Suppressor macrophage (primary cell): ENCODE data around the gene GLB1L3.
"Not testable (repeated sequence)": the region's sequence is repeated elsewhere in the genome, so short reads cannot be mapped to it uniquely, and the experiment has no call there.

Experiments
- DNase-seq, 4 experiments: peaks; one replicate each; pipeline ENCODE4 v3.0.0-alpha.2; 2020 to 2022

The GLB1L3 gene

DNA sequence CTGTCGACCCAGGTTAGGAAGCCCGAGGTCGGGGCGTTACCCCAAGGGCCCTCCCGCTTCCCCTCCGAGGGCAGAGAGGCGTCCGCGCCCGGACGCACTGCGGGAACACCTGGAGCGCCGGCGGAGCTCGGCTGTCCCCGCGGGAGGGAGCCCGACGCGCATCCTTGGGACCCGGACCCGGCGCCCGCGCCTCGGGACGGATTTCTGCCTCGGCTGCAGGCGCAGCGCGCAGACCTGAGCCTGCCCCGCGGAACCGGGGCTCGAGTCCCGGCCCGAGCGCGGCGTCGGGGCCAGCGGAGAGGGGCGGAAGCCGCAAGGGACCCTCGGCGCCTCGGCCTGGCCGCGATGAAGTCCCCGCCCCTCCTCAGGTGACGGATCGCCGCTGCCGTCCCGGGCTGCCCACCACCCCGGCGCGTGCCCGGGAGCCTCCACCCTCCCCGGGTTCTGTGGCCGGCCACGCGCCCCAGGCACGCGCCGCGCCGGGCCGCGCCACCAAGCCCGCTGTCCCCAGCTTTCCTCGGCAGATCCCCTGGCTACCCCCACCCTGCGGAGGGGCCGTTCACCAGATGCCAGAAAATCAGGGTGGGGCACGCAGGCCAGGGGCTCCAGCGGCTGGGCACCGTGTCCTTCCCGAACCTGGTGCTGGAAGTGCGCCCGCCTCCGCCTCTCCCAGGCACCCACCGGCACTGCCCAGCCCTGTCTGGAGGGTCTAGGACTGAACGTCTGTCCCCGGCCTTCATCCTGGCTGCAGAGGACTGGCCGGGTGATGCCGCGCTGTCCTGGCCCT is 410 bp downstream of the GLB1L3 start:
- no peak for DNase-seq

DNA sequence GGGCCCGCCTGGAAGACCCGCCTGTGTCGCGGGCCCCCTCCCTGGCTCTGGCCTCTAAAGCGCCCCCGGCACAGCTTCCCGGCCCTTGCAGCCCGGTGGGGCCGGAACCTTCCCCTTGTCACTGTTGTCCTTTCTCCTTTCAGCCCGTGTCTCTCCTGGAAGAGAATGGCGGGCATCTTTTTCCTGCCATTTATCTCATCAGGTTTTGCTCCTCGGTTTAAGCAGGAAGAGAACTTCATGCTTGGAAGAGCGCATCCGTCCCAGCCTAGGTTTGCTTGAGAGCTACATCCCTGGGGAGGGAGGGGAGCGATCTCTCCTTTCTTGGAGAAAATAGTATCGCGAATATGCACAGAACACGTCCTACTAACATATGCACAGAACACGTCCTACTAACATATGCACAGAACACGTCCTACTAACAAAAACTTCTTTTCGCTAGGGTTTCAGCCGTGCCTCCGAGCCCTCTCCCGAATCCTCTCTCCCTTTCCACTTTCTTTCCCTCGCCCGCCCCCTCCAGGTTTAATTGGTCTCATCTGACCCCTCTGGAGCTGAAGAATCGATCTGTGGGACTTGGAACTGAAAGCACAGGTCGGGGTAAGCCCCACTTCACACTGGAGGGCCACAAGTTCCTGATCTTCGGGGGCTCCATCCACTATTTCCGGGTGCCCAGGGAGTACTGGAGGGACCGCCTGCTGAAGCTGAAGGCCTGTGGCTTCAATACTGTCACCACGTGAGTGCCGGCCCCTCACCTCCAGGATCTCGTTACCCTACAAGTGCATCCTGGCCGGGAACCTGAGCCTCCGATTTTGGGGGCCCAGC is 1.2 kb downstream of the GLB1L3 start:
- DNase-seq = no peak

DNA sequence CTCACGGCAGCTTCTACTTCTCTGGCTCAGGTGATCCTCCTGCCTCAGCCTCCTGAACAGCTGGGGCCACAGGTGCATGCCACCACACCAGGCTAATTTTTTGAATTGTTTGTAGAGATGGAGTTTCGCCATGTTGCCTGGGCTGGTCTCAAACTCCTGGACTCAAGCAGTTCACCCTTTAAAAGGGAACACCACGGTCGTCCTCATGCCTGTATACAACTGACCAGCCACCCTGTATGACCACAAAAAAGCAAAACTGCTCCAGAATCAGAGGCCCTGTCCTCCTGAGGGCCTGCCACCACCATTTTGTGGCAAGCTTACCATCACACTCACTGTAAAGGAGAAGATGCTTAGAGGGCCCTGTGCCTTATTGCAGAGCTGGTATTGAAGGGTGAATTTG is 2.2 kb downstream of the GLB1L3 start:
- DNase-seq = no peak

DNA sequence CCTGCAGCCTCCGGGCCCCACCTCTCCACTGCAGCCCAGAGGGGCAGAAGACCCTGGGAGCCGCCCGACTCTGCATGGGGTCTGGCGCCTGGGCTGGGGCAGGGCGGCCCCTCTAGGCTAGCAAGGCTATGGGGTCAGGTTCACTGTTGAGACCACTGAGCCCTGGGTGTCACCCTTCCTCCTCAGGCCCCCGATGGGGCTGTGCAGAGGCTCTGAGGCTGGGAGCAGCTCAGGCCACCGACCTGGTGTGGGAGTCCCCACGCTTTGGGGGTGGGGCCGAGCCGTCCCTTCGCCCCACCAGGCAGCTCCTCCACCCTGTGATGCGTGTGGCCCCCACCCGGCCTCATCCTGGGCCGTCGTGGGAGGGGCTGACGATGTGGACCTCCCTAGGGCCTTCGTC is 5.5 kb downstream of the GLB1L3 start:
- DNase-seq = not testable (repeated sequence)

DNA sequence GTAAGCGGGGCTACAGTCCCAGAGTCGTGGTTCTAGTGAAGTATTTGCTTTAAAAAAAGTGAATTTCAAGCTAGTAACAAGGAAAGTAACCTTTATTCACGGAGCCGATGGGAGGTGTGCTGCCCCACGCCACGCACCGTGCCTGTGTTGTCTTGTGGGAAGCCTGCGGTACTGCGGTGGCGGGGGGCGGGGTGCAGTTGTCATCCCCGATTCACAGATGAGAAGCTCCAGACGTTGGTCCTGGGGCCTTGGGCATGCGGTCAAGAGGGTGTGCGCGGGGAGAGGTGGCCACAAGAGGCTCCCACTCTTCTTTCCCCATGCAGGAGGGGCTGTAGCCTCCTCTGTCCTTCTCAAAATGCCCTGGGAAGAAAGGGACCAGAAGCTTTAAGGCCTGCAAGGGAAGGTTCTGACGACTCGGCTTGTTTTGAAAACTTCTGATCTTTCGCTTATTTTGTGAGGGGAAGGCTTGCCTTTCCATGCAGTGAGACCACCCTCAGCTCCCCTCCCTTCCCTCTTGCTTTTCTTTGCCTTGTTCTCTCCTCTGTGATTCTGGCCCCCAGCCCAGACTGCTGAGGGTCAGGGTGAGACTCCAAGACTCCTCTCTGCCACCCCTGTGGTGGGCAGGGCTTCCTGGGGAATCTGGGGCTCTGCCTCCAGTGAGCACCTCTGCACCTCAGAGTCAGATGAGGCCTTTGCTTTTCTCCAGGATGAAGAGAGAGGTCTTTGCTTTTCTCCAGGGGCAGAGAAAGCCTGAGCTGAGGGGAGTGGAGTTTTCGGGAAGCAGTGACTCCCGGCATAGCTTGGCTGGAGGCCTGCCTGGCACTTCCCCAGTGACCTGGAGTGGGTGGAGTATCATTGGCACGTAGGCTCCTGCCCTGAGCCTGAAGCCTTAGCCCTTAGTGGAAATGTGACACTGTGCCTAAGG is 6.2 kb downstream of the GLB1L3 start:
- DNase-seq = no peak

DNA sequence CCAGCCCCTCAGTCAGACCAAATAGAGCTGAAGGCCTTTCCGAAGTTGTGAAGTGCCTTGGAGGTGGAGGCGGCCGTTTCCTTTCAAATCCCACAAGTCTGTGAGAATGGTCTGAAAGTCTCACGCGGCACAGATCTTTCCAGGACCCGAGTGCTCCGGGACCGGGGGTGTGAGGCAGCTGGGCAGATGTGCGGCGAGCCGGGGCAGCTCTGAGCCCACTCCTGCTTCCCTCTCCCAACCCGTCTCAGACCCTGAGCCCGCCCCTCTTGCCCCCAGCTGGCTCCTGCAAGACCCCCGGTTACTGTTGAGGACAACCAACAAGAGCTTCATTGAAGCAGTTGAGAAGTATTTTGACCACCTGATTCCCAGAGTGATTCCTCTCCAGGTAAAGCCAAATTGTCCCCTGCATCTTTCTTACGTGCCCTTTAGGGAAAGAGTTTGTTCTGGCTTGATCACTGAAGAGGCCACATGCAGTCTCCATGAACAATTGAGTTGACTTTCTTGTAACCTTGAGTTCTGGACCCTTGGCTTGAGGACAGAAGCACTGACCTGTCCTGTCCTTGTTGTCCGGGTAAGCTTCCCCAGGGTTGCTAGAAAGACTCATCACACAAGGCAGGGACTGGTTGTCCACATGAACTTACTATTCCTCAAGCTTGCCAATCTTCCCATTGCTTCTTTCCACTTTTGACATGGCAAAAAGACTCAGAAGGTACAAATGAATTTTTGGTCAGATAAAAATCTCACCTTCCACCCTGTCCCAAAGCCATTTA is 7.5 kb downstream of the GLB1L3 start:
- no peak for DNase-seq

DNA sequence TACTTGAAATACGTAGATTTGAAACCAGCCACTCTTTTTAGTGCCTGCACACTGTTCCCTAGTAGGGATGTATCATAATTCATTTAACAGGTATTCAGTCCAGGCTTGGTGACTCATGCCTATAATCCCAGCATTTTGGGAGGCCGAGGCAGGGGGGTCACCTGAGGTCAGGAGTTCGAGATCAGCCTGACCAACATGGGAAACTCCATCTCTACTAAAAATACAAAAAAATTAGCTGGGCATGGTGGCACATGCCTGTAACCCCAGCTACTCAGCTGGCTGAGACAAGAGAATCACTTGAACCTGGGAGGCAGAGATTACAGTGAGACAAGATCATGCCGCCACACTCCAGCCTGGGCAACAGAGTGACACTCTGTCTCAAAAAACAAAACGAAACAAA is 8.2 kb downstream of the GLB1L3 start:
- DNase-seq = not testable (repeated sequence)

DNA sequence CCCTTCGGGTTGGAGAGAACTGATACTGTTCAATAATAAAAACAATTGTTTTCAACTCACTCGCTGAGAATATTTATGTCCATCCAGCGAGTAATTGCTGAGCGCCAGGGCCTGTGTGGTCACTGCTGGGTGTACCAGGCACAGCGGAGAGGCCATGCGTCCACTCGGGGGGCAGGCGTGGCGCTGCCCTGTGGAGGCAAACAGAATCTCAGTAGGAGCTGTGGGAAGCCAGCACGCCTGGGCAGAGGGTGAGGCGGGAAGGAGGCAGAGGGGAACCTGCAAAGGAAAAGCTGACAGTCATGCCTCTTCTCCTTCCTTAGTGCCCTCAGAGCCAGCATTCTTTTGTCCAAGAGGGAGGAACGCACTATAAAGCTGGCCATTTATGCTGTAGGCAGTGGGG is 11.4 kb downstream of the GLB1L3 start:
- DNase-seq = no peak

DNA sequence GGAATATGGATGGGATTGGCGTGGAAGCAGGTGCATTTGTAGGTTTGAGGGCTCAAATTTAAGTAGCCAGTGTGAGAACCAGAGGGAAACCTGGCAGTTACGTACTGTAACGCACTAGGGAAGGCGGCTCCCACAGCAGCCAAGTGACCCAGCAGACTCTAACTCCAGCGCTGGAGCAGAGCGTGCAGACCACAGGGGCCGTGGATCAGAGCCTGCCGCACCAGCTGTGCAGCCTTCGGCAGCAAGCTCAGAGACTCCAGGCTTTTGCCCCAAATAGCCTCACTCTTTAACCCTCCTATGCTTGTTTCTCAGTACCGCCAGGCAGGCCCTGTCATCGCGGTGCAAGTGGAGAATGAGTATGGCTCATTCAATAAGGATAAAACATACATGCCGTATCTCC is 12.3 kb downstream of the GLB1L3 start:
- DNase-seq = no peak

DNA sequence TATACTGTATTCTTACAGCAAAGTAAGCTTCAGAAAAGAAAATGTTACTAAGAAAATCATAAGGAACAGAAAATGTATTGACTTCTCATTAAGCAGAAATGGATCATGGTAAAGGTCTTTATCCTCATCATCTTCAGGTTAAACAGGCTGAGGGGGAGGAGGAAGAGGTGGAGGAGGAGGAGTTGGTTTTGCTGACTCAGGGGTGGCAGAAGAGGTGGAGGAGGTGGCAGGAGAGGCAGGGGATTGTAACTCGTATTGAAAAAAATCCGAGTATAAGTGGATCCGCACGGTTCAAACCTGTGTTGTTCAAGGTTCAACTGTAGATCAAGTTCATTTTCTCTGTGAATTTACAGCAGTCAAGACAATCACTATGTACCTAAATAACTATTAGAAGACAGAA is 13.0 kb downstream of the GLB1L3 start:
- no peak for DNase-seq

DNA sequence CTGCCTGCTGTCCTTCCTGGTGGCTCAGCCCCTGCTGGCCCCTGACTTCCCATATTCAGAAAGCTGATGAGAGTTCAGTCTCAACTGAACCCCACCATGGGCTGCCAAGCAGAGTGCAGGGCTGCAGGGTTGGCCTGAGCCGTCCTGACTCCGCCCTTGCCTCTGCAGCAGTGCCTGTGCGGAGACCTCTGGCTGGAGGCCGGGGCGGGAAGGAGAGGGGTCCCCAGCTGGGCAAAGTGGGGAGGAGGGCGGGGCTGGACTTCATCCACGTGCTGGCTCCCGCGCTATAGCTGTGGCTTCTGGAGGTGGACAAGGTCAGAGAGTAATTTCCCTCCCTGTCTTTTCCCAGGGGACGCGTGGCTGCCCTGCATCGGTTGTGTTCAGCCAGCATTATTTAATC is 13.6 kb downstream of the GLB1L3 start:
- no peak for DNase-seq

DNA sequence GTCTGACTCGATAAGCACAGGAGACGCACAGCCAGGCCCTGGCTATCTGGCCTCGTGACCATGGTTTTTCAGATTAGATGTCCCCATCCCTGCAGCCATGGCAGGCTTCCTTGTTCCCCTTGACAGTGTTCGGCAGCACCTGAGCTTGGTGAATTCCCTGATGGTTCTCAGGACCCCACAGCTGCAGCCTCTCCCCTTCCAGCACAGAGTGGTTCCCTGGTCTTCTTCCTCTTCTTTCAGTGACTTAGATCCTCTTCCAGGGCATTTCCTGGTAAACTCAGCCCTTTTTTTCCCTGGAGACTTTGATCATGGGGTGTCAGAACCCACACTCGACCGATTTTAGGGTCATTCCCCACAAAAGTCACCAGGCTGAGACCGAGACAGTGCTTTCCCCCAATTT is 14.5 kb downstream of the GLB1L3 start:
- no peak for DNase-seq

DNA sequence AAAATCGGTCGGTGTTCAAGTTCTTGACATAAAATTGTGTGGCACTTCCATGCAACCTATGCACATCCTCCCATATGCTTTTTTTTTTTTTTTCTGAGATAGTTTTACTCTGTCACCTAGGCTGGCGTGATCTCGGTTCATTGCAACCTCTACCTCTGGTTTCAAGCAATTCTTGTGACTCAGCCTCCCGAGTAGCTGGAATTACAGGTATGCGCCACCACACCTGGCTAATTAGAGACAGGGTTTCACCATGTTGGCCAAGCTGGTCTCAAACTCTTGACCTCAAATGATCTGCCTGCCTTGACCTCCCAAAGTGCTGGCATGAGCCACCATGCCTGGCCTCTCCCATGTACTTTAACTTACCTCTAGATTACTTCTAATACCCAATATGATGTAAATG is 15.0 kb downstream of the GLB1L3 start:
- no peak for DNase-seq

DNA sequence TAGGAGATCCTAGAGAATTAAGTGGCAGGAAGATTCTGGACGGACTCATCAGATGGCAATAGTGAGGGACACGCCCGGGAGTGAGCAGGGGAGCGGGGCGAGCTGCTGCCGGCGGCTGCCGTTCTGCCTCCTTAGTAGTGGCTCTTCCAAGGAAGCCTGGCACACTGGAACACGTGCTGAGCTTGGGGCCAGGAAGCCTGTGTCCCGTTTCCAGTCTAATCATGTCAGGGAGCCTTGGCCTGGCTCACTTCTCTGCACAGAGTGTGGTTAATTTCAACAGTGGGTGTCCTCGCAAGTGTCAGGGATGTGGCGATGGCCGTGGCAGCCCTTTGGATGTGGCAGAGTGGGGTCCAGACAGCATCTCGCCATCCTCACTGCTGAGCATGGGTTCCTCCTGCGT is 16.5 kb downstream of the GLB1L3 start:
- DNase-seq = no peak

DNA sequence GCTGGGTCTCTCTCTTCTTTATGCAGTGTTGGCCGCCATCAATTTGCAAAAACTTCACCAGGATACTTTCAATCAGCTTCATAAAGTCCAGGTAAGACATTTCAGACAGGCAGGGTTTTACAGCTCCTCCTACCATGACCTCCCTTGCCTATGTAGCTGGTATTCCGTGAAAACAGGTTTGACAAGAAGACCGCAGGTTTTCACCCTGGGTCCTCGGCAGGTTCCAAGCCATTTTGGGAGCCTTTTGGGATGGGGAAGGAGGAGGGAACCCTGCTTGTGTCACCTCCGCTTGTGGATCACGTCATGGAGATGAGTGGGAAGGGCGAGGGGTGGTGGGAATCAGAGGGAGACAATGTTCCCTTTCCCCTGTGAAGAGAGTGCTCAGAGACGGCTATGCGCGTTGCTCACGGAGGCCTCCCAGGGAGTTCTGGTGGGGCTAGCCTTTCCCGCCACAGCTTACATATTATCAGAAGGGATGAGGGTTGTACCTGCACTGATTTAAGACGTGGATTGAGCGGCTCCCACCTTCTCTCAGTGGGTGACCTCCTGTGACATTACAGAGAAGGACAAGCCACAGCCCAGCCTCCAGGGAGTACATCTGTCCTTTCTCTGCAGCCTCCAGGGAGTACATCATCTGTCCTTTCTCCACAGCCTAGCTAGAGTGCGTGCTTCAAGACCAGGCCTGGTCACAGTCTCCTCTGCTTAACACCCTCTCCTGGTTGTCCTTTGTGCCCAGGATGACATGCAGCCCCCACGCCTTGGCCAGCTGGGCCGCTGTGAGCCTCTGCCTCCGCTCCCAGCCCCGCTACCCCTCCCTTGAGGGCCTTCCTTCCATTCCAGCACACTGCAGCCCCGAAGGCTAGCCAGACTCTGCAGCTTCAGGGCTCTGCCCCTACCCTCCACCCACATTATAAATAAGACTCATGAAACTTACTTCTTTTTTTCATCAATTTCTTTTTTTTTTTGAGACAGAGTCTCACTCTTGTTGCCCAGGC is 17.2 kb downstream of the GLB1L3 start:
- no peak for DNase-seq

DNA sequence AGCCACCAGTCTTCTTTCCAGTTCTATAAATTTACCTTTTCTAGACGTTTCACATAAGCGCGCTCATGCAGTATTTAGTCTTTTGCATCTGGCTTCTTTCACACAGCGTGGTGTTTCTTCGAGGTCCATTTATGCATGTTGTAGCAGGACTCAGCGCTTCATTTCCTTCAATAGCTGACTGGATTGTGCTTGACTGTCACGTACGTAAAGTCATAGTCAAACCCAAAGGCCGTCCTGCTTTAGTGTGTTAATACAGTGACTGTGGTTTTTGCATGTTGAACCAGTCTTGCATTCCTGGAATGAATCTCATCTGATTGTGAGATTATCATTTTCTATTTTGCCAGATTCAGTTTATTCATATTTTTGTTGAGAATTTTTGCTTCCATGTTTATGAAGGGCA is 18.5 kb downstream of the GLB1L3 start:
- DNase-seq = no peak

DNA sequence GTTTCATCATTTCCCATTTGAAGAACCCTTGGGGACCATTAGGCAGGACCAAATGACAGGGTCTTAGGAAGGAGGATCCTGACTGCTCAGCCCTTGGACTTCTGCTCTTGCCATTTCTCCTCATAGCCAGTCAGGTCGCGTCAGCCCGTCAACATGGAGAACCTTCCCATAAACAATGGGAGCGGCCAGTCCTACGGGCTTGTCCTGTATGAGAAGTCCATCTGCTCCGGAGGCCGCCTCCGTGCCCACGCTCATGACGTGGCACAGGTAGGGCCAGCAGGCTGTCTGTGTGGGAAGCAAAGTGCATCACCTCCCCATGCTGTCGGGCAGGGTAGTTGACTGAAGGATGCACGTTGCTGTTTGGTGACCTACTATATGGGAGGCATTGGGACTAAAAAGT is 36.0 kb downstream of the GLB1L3 start:
- no peak for DNase-seq

DNA sequence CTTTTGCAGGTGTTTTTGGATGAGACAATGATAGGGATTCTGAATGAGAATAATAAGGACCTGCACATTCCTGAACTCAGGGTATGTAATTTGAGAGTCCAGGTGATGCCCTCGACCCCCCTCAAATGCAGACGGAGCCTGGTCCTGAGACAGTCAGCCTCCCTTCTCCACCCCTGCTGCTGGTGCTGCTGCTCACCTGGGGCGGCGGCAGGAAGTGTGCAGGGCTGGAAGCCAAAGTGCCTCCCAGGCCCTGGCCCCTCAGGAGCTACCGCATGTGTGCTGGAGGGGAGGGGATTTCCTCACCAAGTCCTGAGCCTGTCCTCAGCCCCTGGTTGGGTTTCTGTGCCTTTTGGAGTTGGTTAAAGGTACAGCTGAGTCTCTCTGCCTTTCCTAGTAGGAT is 36.6 kb downstream of the GLB1L3 start:
- no peak for DNase-seq

DNA sequence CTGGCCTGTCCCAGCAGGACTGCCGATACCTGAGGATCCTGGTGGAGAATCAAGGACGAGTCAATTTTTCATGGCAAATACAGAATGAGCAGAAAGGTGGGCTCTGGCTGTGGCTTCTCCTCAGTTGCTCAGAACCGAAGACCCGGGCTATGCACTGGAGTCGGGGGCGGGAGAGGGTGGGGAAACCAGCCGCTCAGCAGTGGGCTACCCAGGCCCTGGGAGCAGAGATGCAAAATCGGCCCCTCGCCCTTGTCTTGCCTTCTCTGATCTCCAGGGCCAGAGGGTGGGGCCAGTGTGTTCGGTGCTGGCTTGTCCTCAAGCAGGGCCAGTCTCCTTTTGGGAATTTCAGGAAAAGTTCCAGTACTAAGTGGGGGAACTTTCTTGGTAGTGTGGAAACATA is 37.2 kb downstream of the GLB1L3 start:
- DNase-seq = no peak

DNA sequence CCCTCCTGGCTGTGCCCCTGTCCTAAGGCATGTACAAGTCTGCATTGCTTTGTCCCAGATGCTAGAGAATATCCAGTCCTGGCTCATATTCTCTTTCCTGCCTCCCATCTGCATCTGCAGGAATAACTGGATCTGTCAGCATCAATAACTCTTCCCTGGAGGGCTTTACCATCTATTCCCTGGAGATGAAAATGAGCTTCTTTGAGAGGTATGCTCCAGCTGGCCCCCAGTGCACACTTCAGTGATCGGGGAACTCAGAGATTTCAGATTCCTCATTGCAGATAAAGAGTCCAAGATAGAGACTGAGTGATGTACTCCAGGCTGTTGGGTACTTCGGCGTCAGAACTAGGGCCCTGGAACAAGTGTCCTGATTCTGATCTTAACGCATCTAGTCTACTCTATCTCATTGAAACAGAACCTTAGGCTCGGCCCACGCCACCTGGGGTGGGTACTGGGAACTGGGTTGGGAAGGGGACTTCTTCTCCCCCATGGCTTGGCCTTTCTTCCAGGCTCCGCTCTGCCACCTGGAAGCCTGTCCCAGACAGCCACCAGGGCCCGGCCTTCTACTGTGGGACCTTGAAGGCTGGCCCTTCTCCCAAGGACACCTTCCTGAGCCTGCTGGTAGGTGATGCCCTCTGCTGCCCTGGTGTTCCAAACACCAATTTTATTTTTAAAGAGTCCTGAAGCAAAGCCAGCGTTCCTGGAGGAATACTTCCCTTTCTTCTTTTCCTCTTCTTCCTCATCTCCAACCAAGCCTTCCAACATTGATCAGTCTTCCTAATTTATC is 37.8 kb downstream of the GLB1L3 start:
- no peak for DNase-seq
